ENCODE results near the gene DCTPP1.
A peak's percentile ranks its signal among the peaks of the same experiment; 100 is the strongest.
"Not testable (repeated sequence)": the region's sequence is repeated elsewhere in the genome, so short reads cannot be mapped to it uniquely, and the experiment has no call there.

DCTPP1 gene

GRCh38 chr16:30429678-30430427 lies at the start of gene DCTPP1:
TSS of gene DCTPP1 (minus strand) at chr16:30430030. CDS start at chr16:30429980, 50 bp downstream.
- peaks cover 9% of the 10 kb centered on the region for H3K4me1 ChIP-seq (ENCODE audit: control insufficient read depth, insufficient read depth, low read length)
- no peaks in the 10 kb centered on the region for H3K36me3 ChIP-seq (ENCODE audit: control insufficient read depth, insufficient read depth, low read length)
- peak within 1 kb of the TSS; percentile 66 for H3K27ac ChIP-seq (ENCODE audit: low read depth, low read length)
- peak within 1 kb of the TSS; percentile 78 for H3K4me3 ChIP-seq (ENCODE audit: low read length)
- H3K9ac ChIP-seq (ENCODE audit: low read length): peak within 1 kb of the TSS; percentile 71
- no peaks in the 10 kb centered on the region for H3K27me3 ChIP-seq (ENCODE audit: control insufficient read depth, insufficient read depth, low read length)

DNA sequence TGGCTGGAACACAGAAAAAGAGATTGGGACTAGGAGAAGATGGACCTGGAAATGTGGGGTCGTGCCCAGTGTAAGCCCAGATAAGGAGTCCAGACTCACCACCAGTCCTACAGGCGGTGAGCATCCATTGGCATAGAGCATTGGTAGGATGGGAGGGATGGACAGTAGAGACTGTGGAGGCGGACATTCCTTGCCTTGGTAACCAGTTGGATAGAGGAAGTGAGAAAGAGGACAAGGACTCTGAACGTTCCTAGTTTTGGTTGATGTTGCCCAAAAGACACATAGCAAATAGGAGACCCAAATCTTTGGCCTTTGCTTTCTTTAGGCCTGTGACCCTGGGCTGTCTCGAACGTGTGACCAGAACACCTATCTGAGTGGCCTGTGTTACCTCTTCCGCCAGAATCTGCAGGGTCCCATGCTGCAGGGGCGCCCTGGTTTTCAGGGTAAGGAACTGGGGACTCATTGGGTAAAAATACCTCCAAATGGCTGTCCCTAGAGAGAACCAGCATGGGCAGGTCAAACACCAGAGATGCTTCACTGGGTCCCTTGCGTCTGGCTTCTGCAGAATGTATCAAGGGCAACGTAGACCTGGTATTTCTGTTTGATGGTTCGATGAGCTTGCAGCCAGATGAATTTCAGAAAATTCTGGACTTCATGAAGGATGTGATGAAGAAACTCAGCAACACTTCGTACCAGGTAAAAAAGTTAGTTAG lies 49.1 kb upstream of the DCTPP1 start:
- Histone ChIP-seq H3K36me3 (ENCODE audit: control insufficient read depth, insufficient read depth, low read length) (no peaks in the 10 kb centered on the region), H3K9ac (ENCODE audit: low read length) (no peak overlapping the region), H3K4me1 (ENCODE audit: control insufficient read depth, insufficient read depth, low read length) (no peaks in the 10 kb centered on the region), H3K27me3 (ENCODE audit: control insufficient read depth, insufficient read depth, low read length) (no peaks in the 10 kb centered on the region), H3K27ac (ENCODE audit: low read depth, low read length) (no peak overlapping the region), H3K4me3 (ENCODE audit: low read length) (no peak overlapping the region)

GRCh38 chr16:30477773-30478172 lies 47.9 kb upstream of the DCTPP1 start:
- H3K36me3 ChIP-seq (ENCODE audit: control insufficient read depth, insufficient read depth, low read length); H3K4me3 ChIP-seq (ENCODE audit: low read length); H3K27me3 ChIP-seq (ENCODE audit: control insufficient read depth, insufficient read depth, low read length); H3K27ac ChIP-seq (ENCODE audit: low read depth, low read length); H3K9ac ChIP-seq (ENCODE audit: low read length); H3K4me1 ChIP-seq (ENCODE audit: control insufficient read depth, insufficient read depth, low read length): not testable (repeated sequence)

GRCh38 chr16:30476991-30477390 lies 47.2 kb upstream of the DCTPP1 start:
- Histone ChIP-seq H3K27me3 (ENCODE audit: control insufficient read depth, insufficient read depth, low read length) (no peaks in the 10 kb centered on the region), H3K27ac (ENCODE audit: low read depth, low read length) (no peak overlapping the region), H3K9ac (ENCODE audit: low read length) (no peak overlapping the region), H3K36me3 (ENCODE audit: control insufficient read depth, insufficient read depth, low read length) (no peaks in the 10 kb centered on the region), H3K4me1 (ENCODE audit: control insufficient read depth, insufficient read depth, low read length) (no peaks in the 10 kb centered on the region), H3K4me3 (ENCODE audit: low read length) (no peak overlapping the region)

DNA sequence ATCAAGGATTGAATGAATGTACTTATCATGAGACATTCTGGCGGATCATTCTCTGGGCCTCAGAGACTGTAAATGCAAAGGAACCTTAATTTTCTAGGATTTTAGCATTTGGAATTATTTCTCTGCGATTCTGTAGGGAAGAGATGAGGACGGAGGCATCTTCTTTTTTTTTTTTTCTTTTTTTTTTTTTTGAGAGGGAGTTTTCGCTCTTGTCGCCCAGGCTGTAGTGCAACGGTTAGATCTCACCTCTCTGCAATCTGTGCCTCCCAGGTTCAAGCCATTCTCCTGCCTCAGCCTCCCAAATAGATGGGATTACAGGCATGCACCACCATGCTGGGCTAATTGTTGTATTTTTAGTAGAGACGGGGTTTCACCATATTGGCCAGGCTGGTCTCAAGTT lies 44.9 kb upstream of the DCTPP1 start:
- Histone ChIP-seq H3K4me3 (ENCODE audit: low read length) (no peak overlapping the region), H3K9ac (ENCODE audit: low read length) (no peak overlapping the region), H3K27ac (ENCODE audit: low read depth, low read length) (no peak overlapping the region), H3K4me1 (ENCODE audit: control insufficient read depth, insufficient read depth, low read length) (no peaks in the 10 kb centered on the region), H3K27me3 (ENCODE audit: control insufficient read depth, insufficient read depth, low read length) (no peaks in the 10 kb centered on the region), H3K36me3 (ENCODE audit: control insufficient read depth, insufficient read depth, low read length) (no peaks in the 10 kb centered on the region)

- Histone ChIP-seq H3K4me1 (ENCODE audit: control insufficient read depth, insufficient read depth, low read length) (no peaks in the 10 kb centered on the region), H3K36me3 (ENCODE audit: control insufficient read depth, insufficient read depth, low read length) (no peaks in the 10 kb centered on the region), H3K9ac (ENCODE audit: low read length) (no peak overlapping the region), H3K4me3 (ENCODE audit: low read length) (peak overlapping the region; percentile 45), H3K27ac (ENCODE audit: low read depth, low read length) (no peak overlapping the region), H3K27me3 (ENCODE audit: control insufficient read depth, insufficient read depth, low read length) (no peaks in the 10 kb centered on the region)
Observed at GRCh38 chr16:30474074-30474452, 44.2 kb upstream of the DCTPP1 start.

GRCh38 chr16:30473231-30474073 lies 43.6 kb upstream of the DCTPP1 start:
- Histone ChIP-seq H3K9ac (ENCODE audit: low read length) (no peak overlapping the region), H3K4me3 (ENCODE audit: low read length) (peak overlapping the region; percentile 45), H3K36me3 (ENCODE audit: control insufficient read depth, insufficient read depth, low read length) (no peaks in the 10 kb centered on the region), H3K4me1 (ENCODE audit: control insufficient read depth, insufficient read depth, low read length) (no peaks in the 10 kb centered on the region), H3K27me3 (ENCODE audit: control insufficient read depth, insufficient read depth, low read length) (no peaks in the 10 kb centered on the region), H3K27ac (ENCODE audit: low read depth, low read length) (no peak overlapping the region)

- H3K4me1 ChIP-seq (ENCODE audit: control insufficient read depth, insufficient read depth, low read length): no peaks in the 10 kb centered on the region
- no peaks in the 10 kb centered on the region for H3K36me3 ChIP-seq (ENCODE audit: control insufficient read depth, insufficient read depth, low read length)
- no peak within 1 kb of the TSS for H3K9ac ChIP-seq (ENCODE audit: low read length)
- peak within 1 kb of the TSS; percentile 45 for H3K4me3 ChIP-seq (ENCODE audit: low read length)
- no peaks in the 10 kb centered on the region for H3K27me3 ChIP-seq (ENCODE audit: control insufficient read depth, insufficient read depth, low read length)
- H3K27ac ChIP-seq (ENCODE audit: low read depth, low read length): no peak within 1 kb of the TSS
Observed at GRCh38 chr16:30472328-30472942, 42.6 kb upstream of the DCTPP1 start, which contains the start of gene ITGAL. TSS of gene ITGAL (plus strand) at chr16:30472742. CDS start at chr16:30472838, 96 bp downstream.

GRCh38 chr16:30470632-30470995 lies 40.8 kb upstream of the DCTPP1 start:
- Histone ChIP-seq H3K4me3 (ENCODE audit: low read length) (no peak overlapping the region), H3K4me1 (ENCODE audit: control insufficient read depth, insufficient read depth, low read length) (no peaks in the 10 kb centered on the region), H3K27ac (ENCODE audit: low read depth, low read length) (no peak overlapping the region), H3K9ac (ENCODE audit: low read length) (no peak overlapping the region), H3K27me3 (ENCODE audit: control insufficient read depth, insufficient read depth, low read length) (no peaks in the 10 kb centered on the region), H3K36me3 (ENCODE audit: control insufficient read depth, insufficient read depth, low read length) (no peaks in the 10 kb centered on the region)

GRCh38 chr16:30470170-30470512 lies 40.3 kb upstream of the DCTPP1 start:
- Histone ChIP-seq H3K27me3 (ENCODE audit: control insufficient read depth, insufficient read depth, low read length) (no peaks in the 10 kb centered on the region), H3K27ac (ENCODE audit: low read depth, low read length) (no peak overlapping the region), H3K4me3 (ENCODE audit: low read length) (no peak overlapping the region), H3K9ac (ENCODE audit: low read length) (no peak overlapping the region), H3K36me3 (ENCODE audit: control insufficient read depth, insufficient read depth, low read length) (no peaks in the 10 kb centered on the region), H3K4me1 (ENCODE audit: control insufficient read depth, insufficient read depth, low read length) (no peaks in the 10 kb centered on the region)

GRCh38 chr16:30464078-30464477 lies 34.2 kb upstream of the DCTPP1 start:
- Histone ChIP-seq H3K27ac (ENCODE audit: low read depth, low read length) (no peak overlapping the region), H3K4me1 (ENCODE audit: control insufficient read depth, insufficient read depth, low read length) (no peaks in the 10 kb centered on the region), H3K4me3 (ENCODE audit: low read length) (no peak overlapping the region), H3K9ac (ENCODE audit: low read length) (no peak overlapping the region), H3K36me3 (ENCODE audit: control insufficient read depth, insufficient read depth, low read length) (no peaks in the 10 kb centered on the region), H3K27me3 (ENCODE audit: control insufficient read depth, insufficient read depth, low read length) (no peaks in the 10 kb centered on the region)

- not testable (repeated sequence) for H3K9ac ChIP-seq (ENCODE audit: low read length); H3K36me3 ChIP-seq (ENCODE audit: control insufficient read depth, insufficient read depth, low read length); H3K4me1 ChIP-seq (ENCODE audit: control insufficient read depth, insufficient read depth, low read length); H3K4me3 ChIP-seq (ENCODE audit: low read length); H3K27me3 ChIP-seq (ENCODE audit: control insufficient read depth, insufficient read depth, low read length); H3K27ac ChIP-seq (ENCODE audit: low read depth, low read length)
Observed at GRCh38 chr16:30461426-30461825, 31.6 kb upstream of the DCTPP1 start.
